Measurements from ENCODE around the gene TLE3. TPM values are rescaled to one million over a fixed set of nuclear protein-coding genes. Genes with fewer than 3 reads are reported as not detected.

TLE3 gene
- polyA plus RNA-seq, 1 of the 3 experiments (the other 2 are of a cell fraction), result 14.7 TPM

DNA sequence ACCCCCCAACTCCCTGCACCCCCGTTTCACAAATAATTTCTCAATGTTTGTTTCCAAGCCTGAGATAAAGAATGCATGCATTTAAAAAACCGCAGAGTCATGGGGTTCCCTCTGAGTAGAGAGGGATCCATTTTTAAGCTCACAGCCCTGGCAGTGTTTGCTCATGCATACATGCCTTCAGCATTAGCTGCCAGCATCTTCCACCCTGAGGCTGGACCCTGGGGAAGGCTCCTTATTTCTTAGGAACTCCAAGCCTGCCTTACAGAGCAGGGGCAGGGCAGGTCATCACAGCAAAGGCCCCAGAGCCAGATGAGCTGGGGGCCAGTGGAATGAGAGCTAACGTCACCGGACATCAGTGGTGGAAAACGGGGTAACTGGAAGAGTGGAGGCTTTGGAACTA is 31.3 kb downstream of the TLE3 start:
- TF ChIP-seq TAF1 (IDR thresholded peaks at IDR 0.05; ENCODE audit: borderline replicate concordance, low read depth, low read length) (no peak), FOSL2 (IDR thresholded peaks at IDR 0.05; ENCODE audit: borderline replicate concordance, low read depth) (no peak), POLR2AphosphoS5 (IDR thresholded peaks at IDR 0.05; ENCODE audit: low read depth, low read length) (no peak), RXRA (IDR thresholded peaks at IDR 0.05; ENCODE audit: borderline replicate concordance, low read depth) (no peak), YY1 (IDR thresholded peaks at IDR 0.05; ENCODE audit: low read depth) (no peak), RFX5 (IDR thresholded peaks at IDR 0.05; ENCODE audit: low read length) (no peak), MXI1 (IDR thresholded peaks at IDR 0.05; ENCODE audit: low read depth, low read length) (no peak), TEAD4 (IDR thresholded peaks at IDR 0.05; ENCODE audit: borderline replicate concordance, insufficient read depth) (no peak), RCOR1 (IDR thresholded peaks at IDR 0.05; ENCODE audit: low read length) (no peak)
- TF ChIP-seq, protein P1, sequence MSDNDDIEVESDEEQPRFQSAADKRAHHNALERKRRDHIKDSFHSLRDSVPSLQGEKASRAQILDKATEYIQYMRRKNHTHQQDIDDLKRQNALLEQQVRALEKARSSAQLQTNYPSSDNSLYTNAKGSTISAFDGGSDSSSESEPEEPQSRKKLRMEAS (IDR thresholded peaks at IDR 0.05; ENCODE audit: low read depth), result no peak
- TF ChIP-seq, protein P2, sequence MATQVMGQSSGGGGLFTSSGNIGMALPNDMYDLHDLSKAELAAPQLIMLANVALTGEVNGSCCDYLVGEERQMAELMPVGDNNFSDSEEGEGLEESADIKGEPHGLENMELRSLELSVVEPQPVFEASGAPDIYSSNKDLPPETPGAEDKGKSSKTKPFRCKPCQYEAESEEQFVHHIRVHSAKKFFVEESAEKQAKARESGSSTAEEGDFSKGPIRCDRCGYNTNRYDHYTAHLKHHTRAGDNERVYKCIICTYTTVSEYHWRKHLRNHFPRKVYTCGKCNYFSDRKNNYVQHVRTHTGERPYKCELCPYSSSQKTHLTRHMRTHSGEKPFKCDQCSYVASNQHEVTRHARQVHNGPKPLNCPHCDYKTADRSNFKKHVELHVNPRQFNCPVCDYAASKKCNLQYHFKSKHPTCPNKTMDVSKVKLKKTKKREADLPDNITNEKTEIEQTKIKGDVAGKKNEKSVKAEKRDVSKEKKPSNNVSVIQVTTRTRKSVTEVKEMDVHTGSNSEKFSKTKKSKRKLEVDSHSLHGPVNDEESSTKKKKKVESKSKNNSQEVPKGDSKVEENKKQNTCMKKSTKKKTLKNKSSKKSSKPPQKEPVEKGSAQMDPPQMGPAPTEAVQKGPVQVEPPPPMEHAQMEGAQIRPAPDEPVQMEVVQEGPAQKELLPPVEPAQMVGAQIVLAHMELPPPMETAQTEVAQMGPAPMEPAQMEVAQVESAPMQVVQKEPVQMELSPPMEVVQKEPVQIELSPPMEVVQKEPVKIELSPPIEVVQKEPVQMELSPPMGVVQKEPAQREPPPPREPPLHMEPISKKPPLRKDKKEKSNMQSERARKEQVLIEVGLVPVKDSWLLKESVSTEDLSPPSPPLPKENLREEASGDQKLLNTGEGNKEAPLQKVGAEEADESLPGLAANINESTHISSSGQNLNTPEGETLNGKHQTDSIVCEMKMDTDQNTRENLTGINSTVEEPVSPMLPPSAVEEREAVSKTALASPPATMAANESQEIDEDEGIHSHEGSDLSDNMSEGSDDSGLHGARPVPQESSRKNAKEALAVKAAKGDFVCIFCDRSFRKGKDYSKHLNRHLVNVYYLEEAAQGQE (IDR thresholded peaks at IDR 0.05; ENCODE audit: low read depth, low read length), result no peak
- TF ChIP-seq, protein P3, sequence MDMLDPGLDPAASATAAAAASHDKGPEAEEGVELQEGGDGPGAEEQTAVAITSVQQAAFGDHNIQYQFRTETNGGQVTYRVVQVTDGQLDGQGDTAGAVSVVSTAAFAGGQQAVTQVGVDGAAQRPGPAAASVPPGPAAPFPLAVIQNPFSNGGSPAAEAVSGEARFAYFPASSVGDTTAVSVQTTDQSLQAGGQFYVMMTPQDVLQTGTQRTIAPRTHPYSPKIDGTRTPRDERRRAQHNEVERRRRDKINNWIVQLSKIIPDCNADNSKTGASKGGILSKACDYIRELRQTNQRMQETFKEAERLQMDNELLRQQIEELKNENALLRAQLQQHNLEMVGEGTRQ (IDR thresholded peaks at IDR 0.05; ENCODE audit: borderline replicate concordance, low read depth, low read length), result no peak
- TF ChIP-seq, protein P4, sequence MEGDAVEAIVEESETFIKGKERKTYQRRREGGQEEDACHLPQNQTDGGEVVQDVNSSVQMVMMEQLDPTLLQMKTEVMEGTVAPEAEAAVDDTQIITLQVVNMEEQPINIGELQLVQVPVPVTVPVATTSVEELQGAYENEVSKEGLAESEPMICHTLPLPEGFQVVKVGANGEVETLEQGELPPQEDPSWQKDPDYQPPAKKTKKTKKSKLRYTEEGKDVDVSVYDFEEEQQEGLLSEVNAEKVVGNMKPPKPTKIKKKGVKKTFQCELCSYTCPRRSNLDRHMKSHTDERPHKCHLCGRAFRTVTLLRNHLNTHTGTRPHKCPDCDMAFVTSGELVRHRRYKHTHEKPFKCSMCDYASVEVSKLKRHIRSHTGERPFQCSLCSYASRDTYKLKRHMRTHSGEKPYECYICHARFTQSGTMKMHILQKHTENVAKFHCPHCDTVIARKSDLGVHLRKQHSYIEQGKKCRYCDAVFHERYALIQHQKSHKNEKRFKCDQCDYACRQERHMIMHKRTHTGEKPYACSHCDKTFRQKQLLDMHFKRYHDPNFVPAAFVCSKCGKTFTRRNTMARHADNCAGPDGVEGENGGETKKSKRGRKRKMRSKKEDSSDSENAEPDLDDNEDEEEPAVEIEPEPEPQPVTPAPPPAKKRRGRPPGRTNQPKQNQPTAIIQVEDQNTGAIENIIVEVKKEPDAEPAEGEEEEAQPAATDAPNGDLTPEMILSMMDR (IDR thresholded peaks at IDR 0.05), result no peak
- POLR2A ChIA-PET, result no interaction called here
- peaks cover 13 to 56% of the 10 kb centered on the region in 2 experiments; a peak in 3 of 4 replicates for H3K4me1 ChIP-seq (ENCODE audit: control insufficient read depth in 1 of 2, insufficient read depth in 2 of 2, low read depth in 1 of 2, low read length in 1 of 2)
- CTCF ChIA-PET, result interaction anchor here (1.6 kb wide), 1 partner anchor 31 kb away, joined by 6 read pairs; the partner anchor contains the start of gene TLE3
- no peak overlapping the region for H3K4me3 ChIP-seq (ENCODE audit: low read depth in 2 of 2, low read length in 1 of 2)
- peaks cover 7% of the 10 kb centered on the region for H3F3A ChIP-seq (replicated peaks; ENCODE audit: insufficient read depth)
- DNase-seq, result no peak
- no peak overlapping the region for H3K9ac ChIP-seq
- H4K20me1 ChIP-seq (ENCODE audit: insufficient read depth), result peaks cover 26% of the 10 kb centered on the region
- H3K79me2 ChIP-seq (ENCODE audit: insufficient read depth), result no peaks in the 10 kb centered on the region
- H3K27ac ChIP-seq (ENCODE audit: low read depth in 2 of 2, low read length in 1 of 2), result no peak overlapping the region
- H3K9me3 ChIP-seq, result no peaks in the 10 kb centered on the region
- H3K9me2 ChIP-seq, result no peaks in the 10 kb centered on the region
- no peaks in the 10 kb centered on the region for H3K27me3 ChIP-seq (ENCODE audit: insufficient read depth)
- peaks cover 0 to 58% of the 10 kb centered on the region in 2 experiments for H3K36me3 ChIP-seq (replicated peaks in 1 of 2; ENCODE audit: control insufficient read depth in 1 of 2, insufficient read depth in 2 of 2, low read length in 1 of 2)
- H3K4me2 ChIP-seq, result no peak overlapping the region
- H2AFZ ChIP-seq (ENCODE audit: low read depth), result no peak overlapping the region
- WGBS (ENCODE audit: low lambda C conversion rate), result 81% methylated on average over 5 of the region's 5 CpGs
